Neural progenitor cell (in vitro differentiated cells): Measurements from ENCODE around the gene PRELID1. TPM values are rescaled to one million over a fixed set of nuclear protein-coding genes. Genes with fewer than 3 reads are reported as not detected.

ENCODE experiments used
- DNase-seq: peaks from one replicate; pipeline ENCODE4 v3.0.0-alpha.2; 2016; ENCODE audit warnings: low spot score
- H2AFZ ChIP-seq: fragments of 200-600 bp; sonication (generic); replicated peaks from 2 replicates; pipeline ENCODE4 v1.6.1; 2016; ENCODE audit warnings: antibody characterized with exemption
- H3F3A ChIP-seq: fragments of 200-600 bp; sonication (generic); 2 replicates; pipeline ENCODE4 v1.6.1; 2016; ENCODE audit warnings: antibody characterized with exemption, low read depth
- H3K27ac ChIP-seq: fragments of 200-600 bp; sonication (generic); 2 replicates; pipeline ENCODE4 v1.5.1; 2016; ENCODE audit warnings: mild to moderate bottlenecking
- H3K27me3 ChIP-seq: fragments of 200-600 bp; sonication (generic); 2 replicates; pipeline ENCODE4 v1.6.1; 2016; ENCODE audit warnings: mild to moderate bottlenecking, moderate library complexity
- H3K36me3 ChIP-seq: fragments of 200-600 bp; sonication (generic); 2 replicates; pipeline ENCODE4 v1.5.1; 2016
- H3K4me1 ChIP-seq: fragments of 200-600 bp; sonication (generic); 2 replicates; pipeline ENCODE4 v1.6.1; 2016; ENCODE audit warnings: mixed run types
- H3K4me2 ChIP-seq: fragments of 200-600 bp; sonication (generic); 2 replicates; pipeline ENCODE4 v1.6.1; 2016
- H3K4me3 ChIP-seq: fragments of 200-600 bp; sonication (generic); 2 replicates; pipeline ENCODE4 v1.5.1; 2016
- H3K79me2 ChIP-seq: fragments of 200-600 bp; sonication (generic); 2 replicates; pipeline ENCODE4 v1.6.1; 2016; ENCODE audit warnings: low read depth
- H3K9ac ChIP-seq: fragments of 200-600 bp; sonication (generic); 2 replicates; pipeline ENCODE4 v1.6.1; 2016
- H3K9me3 ChIP-seq: fragments of 200-600 bp; sonication (generic); 2 replicates; pipeline ENCODE4 v1.5.1; 2016; ENCODE audit warnings: low read depth
- H4K20me1 ChIP-seq: fragments of 200-600 bp; sonication (generic); 2 replicates; pipeline ENCODE4 v1.6.1; 2016; ENCODE audit warnings: low read depth
- H3K27ac Mint-ChIP-seq: 3 replicates; pipeline ENCODE4 v1.8.0; 2021; ENCODE audit warnings: mixed read lengths
- H3K27me3 Mint-ChIP-seq: 2 replicates; pipeline ENCODE4 v1.8.0; 2022; ENCODE audit warnings: low read depth, mild to moderate bottlenecking, inconsistent platforms, moderate library complexity, mixed read lengths; ENCODE audit not compliant: insufficient read depth
- H3K36me3 Mint-ChIP-seq: 3 replicates; pipeline ENCODE4 v1.8.0; 2021; ENCODE audit warnings: mixed read lengths
- H3K4me1 Mint-ChIP-seq: 3 replicates; pipeline ENCODE4 v1.8.0; 2021; ENCODE audit warnings: mixed read lengths
- H3K4me3 Mint-ChIP-seq: 3 replicates; pipeline ENCODE4 v1.8.0; 2021; ENCODE audit warnings: mild to moderate bottlenecking, moderate library complexity, mixed read lengths
- H3K9me3 Mint-ChIP-seq: 3 replicates; pipeline ENCODE4 v1.8.0; 2020; ENCODE audit warnings: mixed read lengths
- EZH2 ChIP-seq: fragments of 200-600 bp; sonication (generic); IDR thresholded peaks from 2 replicates; pipeline ENCODE4 v1.6.1; 2017; ENCODE audit warnings: antibody characterized with exemption, mild to moderate bottlenecking, moderate library complexity
- EZH2phosphoT487 ChIP-seq: fragments of 200-600 bp; sonication (generic); IDR thresholded peaks from 2 replicates; pipeline ENCODE4 v1.6.1; 2017; ENCODE audit warnings: antibody characterized with exemption
- total RNA-seq: library from RNA; depleted of rRNA; stranded (reverse); fragments of >200 nt; gene quantifications from 2 replicates; pipeline ENCODE4 v1.2.3, GENCODE V29; 2015; ENCODE audit warnings: low replicate concordance
- TF ChIP-seq, protein P1 (sequence below): fragments of 200-600 bp; sonication (generic); IDR thresholded peaks from 2 replicates; pipeline ENCODE4 v1.5.1; 2017; ENCODE audit warnings: antibody characterized with exemption, mild to moderate bottlenecking

Gene PRELID1
- total RNA-seq, 1 donor from 2014 or later = 133 TPM

GRCh38 chr5:177261510-177261909 is 42.1 kb upstream of the PRELID1 start:
- no peak for DNase-seq
- Histone ChIP-seq H3K27me3 (no peaks in the 10 kb centered on the region), H3K4me1 (no peaks in the 10 kb centered on the region), H3K79me2 (peaks cover 14% of the 10 kb centered on the region), H3K4me2 (no peak overlapping the region), H2AFZ (no peak overlapping the region), H3K9me3 (no peaks in the 10 kb centered on the region), H3K4me3 (no peak overlapping the region), H4K20me1 (no peaks in the 10 kb centered on the region), H3K9ac (no peak overlapping the region), H3F3A (peaks cover 34% of the 10 kb centered on the region), H3K27ac (no peak overlapping the region), H3K36me3 (peaks cover 32% of the 10 kb centered on the region)
- Mint-ChIP-seq H3K27ac (no peak overlapping the region), H3K27me3 (no peaks in the 10 kb centered on the region), H3K4me3 (no peak overlapping the region), H3K4me1 (no peaks in the 10 kb centered on the region), H3K36me3 (peaks cover 28% of the 10 kb centered on the region), H3K9me3 (no peaks in the 10 kb centered on the region)
- TF ChIP-seq EZH2phosphoT487 (no peak), EZH2 (no peak)
- TF ChIP-seq, protein P1, sequence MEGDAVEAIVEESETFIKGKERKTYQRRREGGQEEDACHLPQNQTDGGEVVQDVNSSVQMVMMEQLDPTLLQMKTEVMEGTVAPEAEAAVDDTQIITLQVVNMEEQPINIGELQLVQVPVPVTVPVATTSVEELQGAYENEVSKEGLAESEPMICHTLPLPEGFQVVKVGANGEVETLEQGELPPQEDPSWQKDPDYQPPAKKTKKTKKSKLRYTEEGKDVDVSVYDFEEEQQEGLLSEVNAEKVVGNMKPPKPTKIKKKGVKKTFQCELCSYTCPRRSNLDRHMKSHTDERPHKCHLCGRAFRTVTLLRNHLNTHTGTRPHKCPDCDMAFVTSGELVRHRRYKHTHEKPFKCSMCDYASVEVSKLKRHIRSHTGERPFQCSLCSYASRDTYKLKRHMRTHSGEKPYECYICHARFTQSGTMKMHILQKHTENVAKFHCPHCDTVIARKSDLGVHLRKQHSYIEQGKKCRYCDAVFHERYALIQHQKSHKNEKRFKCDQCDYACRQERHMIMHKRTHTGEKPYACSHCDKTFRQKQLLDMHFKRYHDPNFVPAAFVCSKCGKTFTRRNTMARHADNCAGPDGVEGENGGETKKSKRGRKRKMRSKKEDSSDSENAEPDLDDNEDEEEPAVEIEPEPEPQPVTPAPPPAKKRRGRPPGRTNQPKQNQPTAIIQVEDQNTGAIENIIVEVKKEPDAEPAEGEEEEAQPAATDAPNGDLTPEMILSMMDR = no peak

DNA sequence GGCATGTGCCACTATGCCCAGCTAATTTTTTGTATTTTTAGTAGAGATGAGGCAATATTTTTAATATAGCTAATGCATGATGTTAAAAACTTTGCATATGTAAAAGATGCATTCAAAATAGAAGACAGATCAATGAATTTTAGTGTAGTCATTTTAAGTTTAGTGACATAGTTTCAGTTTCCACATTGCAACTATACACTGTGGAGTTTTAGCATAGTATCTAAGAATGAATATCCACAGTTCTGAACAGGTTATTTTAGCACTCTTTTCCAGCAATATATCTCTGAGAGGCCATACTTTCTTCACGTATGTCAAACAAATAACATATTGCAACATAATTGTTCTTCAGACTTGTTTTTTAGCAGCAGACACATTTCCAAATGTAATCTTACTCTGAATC is 39.4 kb upstream of the PRELID1 start:
- no peak overlapping the region for H3K27ac Mint-ChIP-seq
- no peaks in the 10 kb centered on the region for H3K9me3 ChIP-seq
- no peak overlapping the region for H3K4me3 Mint-ChIP-seq
- no peak for DNase-seq
- no peak overlapping the region for H3K4me3 ChIP-seq
- H3K79me2 ChIP-seq = peaks cover 13% of the 10 kb centered on the region
- H3K27ac ChIP-seq = no peak overlapping the region
- H3K4me1 ChIP-seq = no peaks in the 10 kb centered on the region
- H4K20me1 ChIP-seq = no peaks in the 10 kb centered on the region
- H3K4me1 Mint-ChIP-seq = no peaks in the 10 kb centered on the region
- no peak overlapping the region for H2AFZ ChIP-seq
- TF ChIP-seq, protein P1 = no peak
- no peak for TF ChIP-seq EZH2phosphoT487
- TF ChIP-seq EZH2 = no peak
- no peak overlapping the region for H3K4me2 ChIP-seq
- no peaks in the 10 kb centered on the region for H3K9me3 Mint-ChIP-seq
- peaks cover 33% of the 10 kb centered on the region for H3F3A ChIP-seq
- H3K36me3 ChIP-seq = peaks cover 40% of the 10 kb centered on the region
- H3K9ac ChIP-seq = no peak overlapping the region
- no peaks in the 10 kb centered on the region for H3K27me3 ChIP-seq
- H3K27me3 Mint-ChIP-seq = no peaks in the 10 kb centered on the region
- H3K36me3 Mint-ChIP-seq = peaks cover 24% of the 10 kb centered on the region

DNA sequence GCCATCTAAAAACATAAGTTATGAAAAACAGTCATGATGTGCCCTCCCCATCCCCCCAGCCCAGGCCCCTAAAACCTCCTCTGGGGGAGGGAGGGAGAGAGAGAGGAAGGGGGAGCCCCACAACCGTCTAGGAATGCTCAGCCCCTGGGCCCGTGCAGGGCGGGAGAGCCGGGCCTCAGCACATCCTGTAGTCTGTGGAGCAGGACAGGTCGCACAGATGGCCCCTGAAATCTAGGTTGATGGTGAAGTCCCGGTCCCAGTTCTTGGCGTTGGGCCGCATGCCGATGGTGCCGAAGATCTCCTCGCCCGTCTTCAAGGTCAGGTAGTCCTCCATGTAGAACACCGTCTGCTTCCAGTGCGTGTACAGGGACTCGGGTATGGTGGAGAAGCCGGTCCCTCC is 38.2 kb upstream of the PRELID1 start:
- no peak overlapping the region for H3K27ac Mint-ChIP-seq
- Histone ChIP-seq H3K9me3 (no peaks in the 10 kb centered on the region), H3K27ac (no peak overlapping the region), H4K20me1 (no peaks in the 10 kb centered on the region), H3K4me2 (no peak overlapping the region), H3K4me3 (no peak overlapping the region), H3F3A (peaks cover 25% of the 10 kb centered on the region), H2AFZ (no peak overlapping the region), H3K79me2 (peaks cover 17% of the 10 kb centered on the region), H3K36me3 (peaks cover 41% of the 10 kb centered on the region), H3K9ac (no peak overlapping the region), H3K4me1 (no peaks in the 10 kb centered on the region), H3K27me3 (no peaks in the 10 kb centered on the region)
- no peak for DNase-seq
- H3K4me3 Mint-ChIP-seq = no peak overlapping the region
- H3K4me1 Mint-ChIP-seq = no peaks in the 10 kb centered on the region
- no peaks in the 10 kb centered on the region for H3K9me3 Mint-ChIP-seq
- TF ChIP-seq EZH2 (no peak), EZH2phosphoT487 (no peak)
- TF ChIP-seq, protein P1 = no peak
- no peaks in the 10 kb centered on the region for H3K27me3 Mint-ChIP-seq
- peaks cover 24% of the 10 kb centered on the region for H3K36me3 Mint-ChIP-seq
